Measurements from ENCODE around the gene MOB1A.

- TF ChIP-seq, protein P1, sequence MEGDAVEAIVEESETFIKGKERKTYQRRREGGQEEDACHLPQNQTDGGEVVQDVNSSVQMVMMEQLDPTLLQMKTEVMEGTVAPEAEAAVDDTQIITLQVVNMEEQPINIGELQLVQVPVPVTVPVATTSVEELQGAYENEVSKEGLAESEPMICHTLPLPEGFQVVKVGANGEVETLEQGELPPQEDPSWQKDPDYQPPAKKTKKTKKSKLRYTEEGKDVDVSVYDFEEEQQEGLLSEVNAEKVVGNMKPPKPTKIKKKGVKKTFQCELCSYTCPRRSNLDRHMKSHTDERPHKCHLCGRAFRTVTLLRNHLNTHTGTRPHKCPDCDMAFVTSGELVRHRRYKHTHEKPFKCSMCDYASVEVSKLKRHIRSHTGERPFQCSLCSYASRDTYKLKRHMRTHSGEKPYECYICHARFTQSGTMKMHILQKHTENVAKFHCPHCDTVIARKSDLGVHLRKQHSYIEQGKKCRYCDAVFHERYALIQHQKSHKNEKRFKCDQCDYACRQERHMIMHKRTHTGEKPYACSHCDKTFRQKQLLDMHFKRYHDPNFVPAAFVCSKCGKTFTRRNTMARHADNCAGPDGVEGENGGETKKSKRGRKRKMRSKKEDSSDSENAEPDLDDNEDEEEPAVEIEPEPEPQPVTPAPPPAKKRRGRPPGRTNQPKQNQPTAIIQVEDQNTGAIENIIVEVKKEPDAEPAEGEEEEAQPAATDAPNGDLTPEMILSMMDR (IDR thresholded peaks at IDR 0.05): peak; percentile 21 to 75 (median 60)
- TF ChIP-seq POLR2A (IDR thresholded peaks at IDR 0.05): peak; percentile 13 to 37
These were observed 58.5 kb downstream of the MOB1A start for GRCh38 chr2:74119912-74120825.

Data from Peyer's patch (tissue), 4 donors.